AG10803 (cell line): ENCODE measurements around the gene FAM228B.
A peak's percentile ranks its signal among the peaks of the same experiment; 100 is the strongest.

Experiments used
- DNase-seq: peaks from one replicate; pipeline ENCODE4 v3.0.0; 2010; ENCODE audit warnings: low read depth
- H3K4me3 ChIP-seq: 2 replicates; pipeline ENCODE4 v1.5.1; 2011; ENCODE audit warnings: mild to moderate bottlenecking, low read length, control low read depth
- TF ChIP-seq, protein P1 (sequence below): conservative IDR thresholded peaks from 2 replicates; pipeline ENCODE4 v1.5.1; 2011; ENCODE audit warnings: mild to moderate bottlenecking, low read length, control low read depth, inconsistent platforms

FAM228B gene

DNA sequence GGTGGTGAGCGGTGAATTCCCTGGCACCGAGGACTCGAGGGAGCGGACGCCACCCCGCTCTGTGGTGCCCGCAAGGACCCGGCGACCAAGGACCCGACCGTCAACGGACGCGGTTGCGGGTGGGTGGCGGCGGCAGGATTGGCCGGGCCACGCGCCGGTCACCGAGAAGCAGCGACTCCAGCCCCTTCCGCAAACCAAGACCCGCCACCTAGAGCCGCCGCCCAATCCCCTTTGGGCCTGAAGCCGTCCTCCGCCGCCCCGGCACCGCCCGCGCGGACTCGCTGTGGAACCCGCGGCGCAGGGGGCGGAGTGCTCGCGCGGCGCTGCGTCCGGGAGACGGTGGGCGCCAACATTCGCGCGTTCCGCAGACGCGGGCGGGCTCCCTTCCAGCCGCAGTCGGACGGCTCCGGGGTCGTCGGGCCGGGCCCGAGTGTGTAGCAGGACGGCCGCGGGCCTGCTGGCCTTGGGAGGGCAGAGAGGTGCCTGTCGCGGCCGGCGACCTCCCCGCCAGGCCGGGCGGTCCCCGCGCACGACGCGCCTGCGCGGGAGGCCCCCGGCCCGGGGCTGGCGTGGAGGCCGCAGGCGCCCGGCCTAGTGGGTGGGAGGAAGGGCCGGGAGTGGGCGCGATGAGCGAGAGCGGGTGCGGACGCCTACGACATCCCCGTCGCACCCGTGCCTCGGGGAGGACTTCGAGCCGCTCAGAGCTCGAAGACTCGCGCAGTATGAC, at the start of gene FAM228B, which contains the start of gene PFN4:
Gene FAM228B (plus strand): TSS at position 275 of the 727 bp plus-strand sequence. CDS start 893 bp downstream, outside the sequence.
Gene PFN4 (minus strand): TSS at position 140 of the 727 bp plus-strand sequence. CDS start 799 bp downstream, outside the sequence.
- TF ChIP-seq, protein P1, sequence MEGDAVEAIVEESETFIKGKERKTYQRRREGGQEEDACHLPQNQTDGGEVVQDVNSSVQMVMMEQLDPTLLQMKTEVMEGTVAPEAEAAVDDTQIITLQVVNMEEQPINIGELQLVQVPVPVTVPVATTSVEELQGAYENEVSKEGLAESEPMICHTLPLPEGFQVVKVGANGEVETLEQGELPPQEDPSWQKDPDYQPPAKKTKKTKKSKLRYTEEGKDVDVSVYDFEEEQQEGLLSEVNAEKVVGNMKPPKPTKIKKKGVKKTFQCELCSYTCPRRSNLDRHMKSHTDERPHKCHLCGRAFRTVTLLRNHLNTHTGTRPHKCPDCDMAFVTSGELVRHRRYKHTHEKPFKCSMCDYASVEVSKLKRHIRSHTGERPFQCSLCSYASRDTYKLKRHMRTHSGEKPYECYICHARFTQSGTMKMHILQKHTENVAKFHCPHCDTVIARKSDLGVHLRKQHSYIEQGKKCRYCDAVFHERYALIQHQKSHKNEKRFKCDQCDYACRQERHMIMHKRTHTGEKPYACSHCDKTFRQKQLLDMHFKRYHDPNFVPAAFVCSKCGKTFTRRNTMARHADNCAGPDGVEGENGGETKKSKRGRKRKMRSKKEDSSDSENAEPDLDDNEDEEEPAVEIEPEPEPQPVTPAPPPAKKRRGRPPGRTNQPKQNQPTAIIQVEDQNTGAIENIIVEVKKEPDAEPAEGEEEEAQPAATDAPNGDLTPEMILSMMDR: no peak
- peak within 1 kb of the TSS; percentile 83 for H3K4me3 ChIP-seq
- peak; percentile 84 for DNase-seq

- no peak overlapping the region for H3K4me3 ChIP-seq
- TF ChIP-seq, protein P1: no peak
- DNase-seq: no peak
These were observed 49.5 kb upstream of the FAM228B start for GRCh38 chr2:24073816-24074215.

- TF ChIP-seq, protein P1: no peak
- peak overlapping the region; percentile 98 for H3K4me3 ChIP-seq
- DNase-seq: no peak
These were observed 48.0 kb upstream of the FAM228B start for GRCh38 chr2:24075259-24075658.

- H3K4me3 ChIP-seq: peak within 1 kb of the TSS; percentile 98
- DNase-seq: peak; percentile 98
- TF ChIP-seq, protein P1: no peak; the same call in 1 of the 2 replicates
These were observed 47.1 kb upstream of the FAM228B start, which contains the start of gene SF3B6 for GRCh38 chr2:24075915-24076848. SF3B6 (minus strand) TSS chr2:24076326; CDS start chr2:24076229, 97 bp downstream.

GRCh38 chr2:24076849-24077534, 46.3 kb upstream of the FAM228B start:
- H3K4me3 ChIP-seq: peak overlapping the region; percentile 98
- peak; percentile 16 for DNase-seq
- TF ChIP-seq, protein P1: no peak

DNA sequence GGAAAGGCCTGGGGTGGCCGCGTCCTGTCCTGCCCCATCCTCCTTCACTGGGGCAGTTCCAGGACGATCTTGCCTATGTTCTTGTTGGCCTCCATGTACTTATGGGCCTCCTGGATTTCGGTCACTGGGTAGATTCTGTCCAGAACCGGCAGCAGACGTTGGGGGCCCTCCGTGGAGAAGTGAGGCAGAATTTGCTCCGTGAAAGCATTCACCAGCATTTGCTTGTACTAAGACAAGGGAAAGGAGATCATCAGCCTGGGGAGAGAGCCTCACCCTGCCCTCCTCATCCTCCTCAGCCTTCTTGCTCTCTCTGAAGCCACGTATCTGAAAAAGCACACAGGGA, 45.8 kb upstream of the FAM228B start:
- TF ChIP-seq, protein P1: no peak
- no peak for DNase-seq
- peak overlapping the region; percentile 98 for H3K4me3 ChIP-seq
